Measurements from ENCODE around the gene ARHGEF19.

GRCh38 chr1:16178596-16179497 is 33.6 kb downstream of the ARHGEF19 start:
- TF ChIP-seq CSRNP3 (CRISPR knock-in tag; IDR thresholded peaks at IDR 0.05), result no peak
- no peak for TF ChIP-seq CSDC2 (CRISPR knock-in tag; IDR thresholded peaks at IDR 0.05)
- TF ChIP-seq ZFP3 (CRISPR knock-in tag; IDR thresholded peaks at IDR 0.05), result no peak
- no peak for TF ChIP-seq TOX (CRISPR knock-in tag; IDR thresholded peaks at IDR 0.05; ENCODE audit: borderline replicate concordance)
- TF ChIP-seq OSR1 (CRISPR knock-in tag; IDR thresholded peaks at IDR 0.05), result no peak
- TF ChIP-seq PATZ1 (CRISPR knock-in tag; IDR thresholded peaks at IDR 0.05; ENCODE audit: borderline replicate concordance), result no peak
- no peak for TF ChIP-seq ZFP30 (CRISPR knock-in tag; IDR thresholded peaks at IDR 0.05)
- no peak for TF ChIP-seq ISL1 (CRISPR knock-in tag; IDR thresholded peaks at IDR 0.05)
- no peak for TF ChIP-seq PPARA (CRISPR knock-in tag; IDR thresholded peaks at IDR 0.05; ENCODE audit: borderline replicate concordance)
- TF ChIP-seq ESRRG (CRISPR knock-in tag; IDR thresholded peaks at IDR 0.05), result no peak
- no peak for TF ChIP-seq ZNF565 (CRISPR knock-in tag; conservative IDR thresholded peaks at IDR 0.05; ENCODE audit: low read depth)
- no peak for TF ChIP-seq ZNF70 (CRISPR knock-in tag; IDR thresholded peaks at IDR 0.05)
- TF ChIP-seq TCF4 (CRISPR knock-in tag; IDR thresholded peaks at IDR 0.05; ENCODE audit: borderline replicate concordance), result no peak
- no peak for TF ChIP-seq CREB5 (CRISPR knock-in tag; IDR thresholded peaks at IDR 0.05; ENCODE audit: low read depth)
